ENCODE results near the gene MGAT5.

Gene MGAT5

DNA sequence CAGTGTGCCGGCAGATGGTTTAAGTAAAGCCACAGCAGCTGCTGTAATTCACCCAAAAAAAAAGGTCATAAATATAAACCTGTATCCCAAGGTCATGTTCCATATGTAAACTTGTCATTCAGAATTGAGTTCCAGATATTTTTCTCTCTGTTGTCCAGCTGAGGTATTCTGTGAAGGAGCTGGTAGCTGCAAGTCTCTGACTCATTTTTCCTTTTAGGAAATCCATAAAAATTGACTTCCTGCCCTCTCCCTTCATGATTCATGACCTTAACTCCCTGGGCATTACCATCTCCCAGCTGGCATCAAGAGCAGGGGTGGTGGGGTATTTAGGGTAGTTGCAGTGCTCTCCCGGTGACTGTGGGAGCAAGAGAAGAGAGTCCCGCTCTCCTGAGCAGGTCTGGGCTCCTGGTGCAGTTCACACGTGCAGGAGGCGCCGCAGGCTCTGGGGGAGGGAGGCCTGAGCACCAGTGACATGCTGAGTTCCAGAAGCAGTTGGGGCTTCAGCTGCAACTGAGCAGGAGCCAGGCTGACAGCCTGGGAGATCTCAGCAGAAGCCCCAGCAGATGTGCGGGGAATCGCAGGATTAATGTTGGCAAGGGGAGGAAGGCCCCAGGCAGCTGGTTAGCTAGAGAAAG is 192.6 kb downstream of the MGAT5 start:
- peak; percentile 52 for ATAC-seq (ENCODE audit: low read depth)
- Histone ChIP-seq H3K4me3 (ENCODE audit: severe bottlenecking) (no peak overlapping the region), H3K9me3 (ENCODE audit: severe bottlenecking) (no peaks in the 10 kb centered on the region), H3K27me3 (ENCODE audit: insufficient read depth, poor library complexity, severe bottlenecking) (no peaks in the 10 kb centered on the region), H3K27ac (ENCODE audit: poor library complexity, severe bottlenecking) (peak overlapping the region; percentile 34), H3K36me3 (ENCODE audit: low read depth) (no peaks in the 10 kb centered on the region), H3K4me1 (ENCODE audit: insufficient read depth, poor library complexity, severe bottlenecking) (peaks cover 12% of the 10 kb centered on the region)
- no peak for TF ChIP-seq CTCF (IDR thresholded peaks at IDR 0.05; ENCODE audit: poor library complexity, severe bottlenecking)
- no peak for DNase-seq (ENCODE audit: low spot score)

GRCh38 chr2:134447669-134448068 is 193.8 kb downstream of the MGAT5 start:
- peaks cover 12% of the 10 kb centered on the region for H3K4me1 ChIP-seq (ENCODE audit: insufficient read depth, poor library complexity, severe bottlenecking)
- no peaks in the 10 kb centered on the region for H3K9me3 ChIP-seq (ENCODE audit: severe bottlenecking)
- no peak overlapping the region for H3K27ac ChIP-seq (ENCODE audit: poor library complexity, severe bottlenecking)
- no peaks in the 10 kb centered on the region for H3K27me3 ChIP-seq (ENCODE audit: insufficient read depth, poor library complexity, severe bottlenecking)
- DNase-seq (ENCODE audit: low spot score), result no peak
- ATAC-seq (ENCODE audit: low read depth), result no peak
- H3K4me3 ChIP-seq (ENCODE audit: severe bottlenecking), result no peak overlapping the region
- no peaks in the 10 kb centered on the region for H3K36me3 ChIP-seq (ENCODE audit: low read depth)
- TF ChIP-seq CTCF (IDR thresholded peaks at IDR 0.05; ENCODE audit: poor library complexity, severe bottlenecking), result no peak

- no peak for ATAC-seq (ENCODE audit: low read depth)
- no peaks in the 10 kb centered on the region for H3K9me3 ChIP-seq (ENCODE audit: severe bottlenecking)
- H3K36me3 ChIP-seq (ENCODE audit: low read depth), result no peaks in the 10 kb centered on the region
- DNase-seq (ENCODE audit: low spot score), result no peak
- no peak overlapping the region for H3K27ac ChIP-seq (ENCODE audit: poor library complexity, severe bottlenecking)
- H3K4me1 ChIP-seq (ENCODE audit: insufficient read depth, poor library complexity, severe bottlenecking), result peaks cover 12% of the 10 kb centered on the region
- H3K4me3 ChIP-seq (ENCODE audit: severe bottlenecking), result no peak overlapping the region
- H3K27me3 ChIP-seq (ENCODE audit: insufficient read depth, poor library complexity, severe bottlenecking), result no peaks in the 10 kb centered on the region
- no peak for TF ChIP-seq CTCF (IDR thresholded peaks at IDR 0.05; ENCODE audit: poor library complexity, severe bottlenecking)
Measured at GRCh38 chr2:134448650-134449049, 194.8 kb downstream of the MGAT5 start.

GRCh38 chr2:134449157-134449556 is 195.3 kb downstream of the MGAT5 start:
- DNase-seq (ENCODE audit: low spot score) (no peak), ATAC-seq (ENCODE audit: low read depth) (no peak)
- TF ChIP-seq CTCF (IDR thresholded peaks at IDR 0.05; ENCODE audit: poor library complexity, severe bottlenecking), result no peak
- H3K4me3 ChIP-seq (ENCODE audit: severe bottlenecking), result no peak overlapping the region
- H3K4me1 ChIP-seq (ENCODE audit: insufficient read depth, poor library complexity, severe bottlenecking), result peaks cover 12% of the 10 kb centered on the region
- no peaks in the 10 kb centered on the region for H3K36me3 ChIP-seq (ENCODE audit: low read depth)
- H3K27ac ChIP-seq (ENCODE audit: poor library complexity, severe bottlenecking), result no peak overlapping the region
- no peaks in the 10 kb centered on the region for H3K9me3 ChIP-seq (ENCODE audit: severe bottlenecking)
- H3K27me3 ChIP-seq (ENCODE audit: insufficient read depth, poor library complexity, severe bottlenecking), result no peaks in the 10 kb centered on the region

DNA sequence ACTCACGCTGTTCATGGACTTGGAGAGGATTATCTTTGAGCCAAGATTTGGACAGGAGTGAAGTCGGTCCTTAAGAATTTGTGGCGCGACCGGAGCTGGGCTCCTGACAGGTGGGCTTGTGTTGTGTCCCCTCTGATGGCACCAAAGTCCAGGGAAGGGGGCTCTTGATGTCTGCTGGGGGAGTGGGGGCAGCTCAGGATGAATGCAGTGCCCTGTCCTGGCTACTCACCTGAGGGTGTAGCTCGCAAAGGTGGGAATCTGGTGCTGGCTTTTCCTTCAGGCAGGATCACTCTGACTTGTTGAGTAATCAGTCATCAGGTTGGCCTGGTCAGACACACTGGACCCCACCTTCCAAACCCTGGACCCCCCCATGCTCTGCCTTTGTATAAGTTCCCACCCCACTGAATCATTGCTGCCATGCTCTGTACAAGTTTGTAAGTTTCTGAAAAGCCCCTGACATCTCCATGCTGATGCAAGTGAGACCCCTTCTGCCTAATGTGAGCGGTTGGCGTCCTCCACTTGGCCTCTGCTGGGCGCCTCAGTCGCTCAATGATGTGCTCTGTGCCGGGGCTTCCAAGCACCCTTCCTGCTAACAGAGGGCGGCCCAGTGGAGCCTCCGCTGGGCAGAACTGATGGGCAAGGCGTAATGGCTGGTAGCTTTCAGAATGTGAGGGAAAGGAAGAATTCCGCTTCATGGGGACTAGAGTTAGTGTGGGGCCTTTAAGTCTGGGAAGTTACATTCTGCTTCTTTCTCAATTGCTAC is 196.1 kb downstream of the MGAT5 start:
- Histone ChIP-seq H3K27me3 (ENCODE audit: insufficient read depth, poor library complexity, severe bottlenecking) (no peaks in the 10 kb centered on the region), H3K27ac (ENCODE audit: poor library complexity, severe bottlenecking) (no peak overlapping the region), H3K4me3 (ENCODE audit: severe bottlenecking) (no peak overlapping the region), H3K9me3 (ENCODE audit: severe bottlenecking) (no peaks in the 10 kb centered on the region), H3K4me1 (ENCODE audit: insufficient read depth, poor library complexity, severe bottlenecking) (peaks cover 12% of the 10 kb centered on the region), H3K36me3 (ENCODE audit: low read depth) (no peaks in the 10 kb centered on the region)
- TF ChIP-seq CTCF (IDR thresholded peaks at IDR 0.05; ENCODE audit: poor library complexity, severe bottlenecking), result no peak
- DNase-seq (ENCODE audit: low spot score), result no peak
- no peak for ATAC-seq (ENCODE audit: low read depth)
